ENCODE data around the gene SLC18A3.

Gene SLC18A3

DNA sequence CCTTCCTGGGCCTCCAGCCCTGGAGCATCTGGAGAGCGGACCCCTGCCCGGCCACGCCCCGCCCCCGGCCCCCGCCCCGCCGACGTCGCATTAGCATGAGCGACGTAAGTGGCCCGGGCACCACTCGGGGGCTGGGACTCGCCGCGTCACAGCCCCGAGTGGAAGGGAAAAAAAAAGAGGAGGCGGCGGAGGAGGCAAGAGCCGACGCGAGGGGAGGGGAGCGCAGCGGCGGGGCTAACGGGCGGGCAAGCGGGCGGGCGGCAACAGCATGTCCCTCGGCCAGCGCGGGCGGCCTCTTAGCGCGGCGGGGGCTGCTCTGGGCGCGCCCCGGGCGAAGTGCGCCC lies at the start of gene SLC18A3:
Gene SLC18A3 (plus strand): TSS at position 197 of the 344 bp plus-strand sequence. CDS start 431 bp downstream, outside the sequence.
- DNase-seq, result no peak

DNA sequence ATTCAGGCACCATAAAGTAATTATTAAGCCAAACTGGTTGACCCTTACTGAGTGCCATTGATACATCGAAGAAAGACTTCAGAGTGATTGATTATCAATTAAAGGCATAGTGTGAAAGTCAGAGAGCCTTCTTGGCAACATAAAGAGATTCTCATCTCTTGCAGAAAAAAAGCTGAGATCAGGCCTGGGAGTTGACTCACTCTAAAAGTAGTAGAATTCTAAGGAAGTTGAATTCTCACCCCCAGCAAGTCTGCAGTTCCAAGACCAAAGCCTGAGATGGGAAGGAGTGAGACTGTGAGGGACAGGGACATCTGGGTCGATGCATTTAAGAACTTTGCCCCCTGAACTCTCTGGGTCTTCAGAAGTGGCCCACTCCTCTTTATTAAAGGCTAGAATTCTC lies 49.6 kb upstream of the SLC18A3 start:
- DNase-seq, result no peak

DNA sequence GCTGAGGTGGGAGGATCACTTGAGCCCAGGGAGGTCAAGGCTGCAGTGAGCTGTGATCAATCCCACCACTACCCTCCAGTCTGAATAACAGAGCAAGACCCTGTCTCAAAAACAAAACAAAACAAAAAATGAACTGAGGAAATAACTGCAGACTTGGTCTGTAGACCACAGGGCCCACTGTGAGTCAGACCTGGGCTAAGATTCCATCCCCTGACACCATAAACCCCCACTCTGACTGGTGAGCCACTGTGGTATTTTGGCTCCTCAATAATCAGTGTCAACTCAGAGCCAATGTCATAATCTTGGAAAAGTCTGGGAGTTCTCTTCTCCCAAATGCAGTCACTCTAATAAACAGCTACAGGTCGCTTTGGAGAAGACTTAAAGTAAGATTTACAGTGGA lies 47.2 kb upstream of the SLC18A3 start:
- no peak for DNase-seq

DNA sequence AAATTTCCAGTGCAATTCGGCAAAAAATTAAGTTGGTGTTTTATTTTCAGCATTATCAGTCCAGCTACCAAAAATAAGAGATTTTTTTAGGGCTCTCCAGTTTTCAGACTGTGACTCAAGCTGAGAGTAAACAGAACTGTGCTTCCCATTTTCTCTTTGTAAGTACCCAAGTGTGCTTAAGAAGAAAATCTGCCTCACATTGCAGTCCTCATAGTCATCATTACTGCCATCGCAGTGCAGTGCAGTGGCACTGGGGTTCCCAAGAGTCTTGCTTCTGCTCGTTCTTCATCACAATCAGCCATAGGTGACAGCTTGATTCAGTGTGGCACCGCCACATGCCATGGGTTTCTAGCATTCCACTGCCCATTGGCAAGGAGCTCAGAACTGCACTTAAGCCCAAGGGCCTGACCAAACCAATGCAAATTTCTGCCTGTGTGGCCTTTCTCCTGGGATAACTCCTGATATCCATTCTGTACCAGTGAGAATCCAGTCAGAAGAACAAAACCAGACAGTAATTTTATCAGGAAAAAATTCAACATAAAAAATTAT lies 45.6 kb upstream of the SLC18A3 start:
- no peak for DNase-seq

DNA sequence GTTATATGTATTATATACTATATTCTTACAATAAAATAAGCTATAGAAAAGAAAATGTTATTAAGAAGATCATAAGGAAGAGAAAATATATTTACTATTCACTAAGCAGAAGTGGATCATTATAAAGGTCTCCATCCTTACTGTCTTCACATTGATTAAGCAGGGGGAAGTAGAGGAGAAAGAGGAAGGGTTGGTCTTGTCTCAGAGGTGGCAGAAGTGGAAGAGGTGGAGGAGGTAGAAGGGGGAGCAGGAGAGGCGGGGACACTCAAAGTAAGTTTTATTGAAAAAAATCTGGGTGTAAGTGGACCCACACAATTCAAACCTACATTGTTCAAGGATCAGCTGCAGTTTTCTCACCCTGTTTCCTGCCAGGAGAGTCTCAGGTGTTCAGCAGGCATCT lies 42.3 kb upstream of the SLC18A3 start:
- no peak for DNase-seq

DNA sequence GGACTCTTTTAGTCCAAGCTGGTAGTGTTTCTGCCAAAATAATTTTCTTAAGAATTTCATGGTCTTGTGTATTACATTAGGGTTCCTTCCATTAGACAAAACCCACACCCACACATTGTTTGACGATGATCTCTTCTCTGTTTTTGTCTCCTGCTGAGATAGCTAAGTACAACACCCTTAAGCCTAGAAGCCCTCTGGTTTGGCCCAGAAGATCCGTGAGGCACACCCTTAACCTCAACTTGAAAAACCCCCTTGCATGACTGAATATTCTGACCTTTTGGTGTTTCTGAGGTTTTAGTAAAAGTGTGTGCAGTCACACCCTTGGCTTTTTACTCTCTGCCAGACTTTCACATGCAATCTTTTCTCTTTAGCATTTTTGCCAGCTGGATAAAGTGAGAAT lies 41.9 kb upstream of the SLC18A3 start:
- DNase-seq, result no peak

DNA sequence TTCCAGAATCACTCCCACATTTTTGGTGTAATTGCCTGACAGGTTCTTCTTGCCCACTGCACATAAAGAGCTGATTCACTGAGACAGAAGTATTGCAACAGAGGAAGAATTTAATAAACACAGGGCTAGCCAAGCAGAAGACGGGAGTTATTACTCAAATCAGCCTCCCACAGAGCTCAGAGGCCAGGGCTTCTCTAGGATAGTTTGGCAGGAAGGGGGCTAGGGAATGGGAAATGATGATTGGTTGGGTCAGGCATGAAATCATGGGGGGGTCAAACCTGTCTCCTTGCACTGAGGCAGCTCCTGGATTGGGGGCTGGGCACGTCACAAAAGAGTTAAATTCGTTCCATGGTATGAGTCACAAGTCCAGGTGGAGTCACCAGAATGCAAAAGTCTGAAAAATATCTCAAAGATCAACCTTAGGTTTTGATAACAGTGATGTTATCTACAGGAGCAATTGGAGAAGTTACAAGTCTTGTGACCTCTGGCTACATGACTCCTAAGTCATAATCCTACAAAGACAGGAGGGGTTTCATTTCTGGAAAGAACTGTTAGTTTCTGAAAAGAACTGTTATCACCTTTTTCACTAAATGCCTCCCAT lies 41.0 kb upstream of the SLC18A3 start:
- DNase-seq, result no peak

DNA sequence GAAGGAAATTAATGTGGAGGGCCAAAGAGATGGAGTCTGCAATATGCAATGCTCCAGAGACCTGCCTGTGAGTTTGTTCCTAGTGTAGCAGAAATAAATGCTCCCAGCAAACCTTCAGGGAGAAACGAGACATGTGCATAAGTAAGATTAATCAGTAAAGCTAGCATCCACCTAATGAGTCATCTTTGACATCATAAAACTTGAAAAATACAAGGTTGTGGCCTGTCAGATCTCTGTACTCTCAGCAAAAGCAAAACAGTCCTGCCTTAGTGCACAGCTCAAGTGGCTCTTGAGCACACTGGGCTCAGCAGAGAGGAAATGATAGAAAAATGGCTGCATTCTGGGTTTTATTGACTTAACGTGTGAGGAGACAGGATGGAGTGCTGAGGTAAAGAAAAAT lies 38.7 kb upstream of the SLC18A3 start:
- no peak for DNase-seq

DNA sequence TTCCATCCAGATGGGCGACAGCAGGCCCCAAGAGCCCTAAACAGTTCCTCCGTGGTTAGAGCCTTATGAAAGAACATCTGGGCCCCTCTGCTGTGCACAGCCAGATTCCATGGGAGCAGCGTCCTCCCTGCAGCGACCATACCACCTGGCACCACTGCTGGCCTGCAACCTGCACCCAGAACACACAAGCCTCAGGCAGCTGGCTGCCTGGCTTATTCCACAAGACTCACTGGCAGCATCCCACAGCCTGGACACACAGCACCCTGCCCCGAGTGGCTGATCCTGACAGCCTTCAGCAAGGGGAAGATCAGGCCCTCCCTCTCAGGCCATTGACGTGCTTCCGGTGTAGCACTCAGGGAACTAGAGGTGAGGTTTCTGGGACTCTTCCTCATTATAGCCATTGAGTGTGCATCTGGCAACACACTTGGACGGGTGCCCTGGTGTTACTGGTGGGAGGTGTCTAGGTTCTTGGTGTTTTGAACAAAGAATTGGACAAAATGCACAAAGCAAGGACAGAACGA lies 37.5 kb upstream of the SLC18A3 start:
- peak; percentile 27 for DNase-seq

DNA sequence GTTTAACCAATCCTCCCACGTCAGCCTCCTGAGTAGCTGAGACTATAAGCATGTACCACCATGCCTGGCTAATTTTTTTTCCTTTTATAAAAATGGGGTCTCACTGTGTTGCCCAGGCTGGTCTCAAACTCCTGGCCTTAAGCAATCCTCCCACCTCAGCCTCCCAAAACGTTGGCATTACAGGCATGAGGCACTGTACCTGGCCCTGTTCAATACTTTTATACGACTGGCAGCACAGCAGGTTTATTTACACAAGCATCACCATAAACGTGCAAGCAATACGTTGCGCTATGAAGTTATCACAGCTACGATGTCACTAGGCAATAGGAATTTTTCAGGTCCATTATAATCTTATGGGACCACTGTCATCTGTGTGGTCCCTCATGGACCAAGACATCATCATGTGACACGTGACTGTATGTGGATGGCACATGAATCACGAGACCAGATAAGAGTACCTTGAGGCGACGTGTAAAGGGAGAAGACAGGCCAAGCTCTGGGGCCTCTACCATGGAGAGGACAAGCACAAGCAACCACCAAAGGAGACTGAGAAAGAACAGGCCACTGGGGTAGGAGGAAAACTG lies 34.5 kb upstream of the SLC18A3 start:
- DNase-seq, result no peak

DNA sequence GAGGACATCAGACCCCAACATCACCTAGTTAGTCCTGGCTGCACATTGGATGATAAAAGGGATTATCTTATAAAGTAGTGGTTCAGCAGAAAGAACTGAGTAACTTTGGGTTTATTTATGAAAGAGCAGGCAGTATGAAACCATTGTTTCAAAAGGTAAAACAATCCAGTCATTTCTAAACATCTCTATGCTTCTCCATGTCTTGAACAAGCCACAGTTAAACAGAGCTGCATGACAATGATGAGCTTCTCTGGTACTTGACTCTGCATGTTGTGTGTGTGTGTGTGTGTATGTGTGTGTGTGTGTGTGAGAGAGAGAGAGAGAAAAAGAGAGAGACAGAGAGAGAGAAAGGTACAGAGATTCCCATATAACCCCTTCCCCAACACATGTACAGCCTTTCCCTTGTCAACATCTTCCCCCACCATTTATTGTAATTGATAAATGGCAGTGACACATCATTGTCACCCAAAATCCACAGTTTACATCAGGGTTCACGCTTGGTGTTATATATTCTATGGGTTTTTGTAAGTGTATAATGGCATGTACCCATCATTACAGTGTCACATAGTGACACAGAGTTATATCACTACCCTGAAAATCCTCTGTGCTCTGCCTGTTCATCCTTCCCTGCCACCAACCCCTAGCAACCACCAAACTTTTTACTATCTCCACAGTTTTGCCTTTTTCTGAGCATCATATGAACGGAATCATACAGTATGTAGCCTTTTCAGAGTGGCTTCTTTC lies 32.8 kb upstream of the SLC18A3 start:
- no peak for DNase-seq

DNA sequence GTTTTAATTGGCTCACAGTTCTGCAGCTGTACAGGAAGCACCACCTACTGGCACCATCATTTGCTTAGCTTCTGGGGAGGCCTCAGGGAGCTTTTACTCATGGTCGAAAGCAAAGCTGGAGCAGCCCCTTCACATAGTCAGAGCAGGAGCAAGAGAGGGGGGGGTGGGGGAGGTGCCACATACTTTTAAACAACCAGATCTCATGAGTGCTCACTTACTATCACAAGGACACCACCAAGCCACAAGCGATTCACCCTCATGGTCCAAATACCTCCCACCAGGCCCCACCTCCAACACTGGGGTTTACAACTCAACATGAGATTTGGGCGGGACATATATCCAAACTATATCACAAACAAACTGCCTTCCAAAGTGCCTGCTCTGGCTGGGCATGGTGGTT lies 31.7 kb upstream of the SLC18A3 start:
- DNase-seq, result no peak

DNA sequence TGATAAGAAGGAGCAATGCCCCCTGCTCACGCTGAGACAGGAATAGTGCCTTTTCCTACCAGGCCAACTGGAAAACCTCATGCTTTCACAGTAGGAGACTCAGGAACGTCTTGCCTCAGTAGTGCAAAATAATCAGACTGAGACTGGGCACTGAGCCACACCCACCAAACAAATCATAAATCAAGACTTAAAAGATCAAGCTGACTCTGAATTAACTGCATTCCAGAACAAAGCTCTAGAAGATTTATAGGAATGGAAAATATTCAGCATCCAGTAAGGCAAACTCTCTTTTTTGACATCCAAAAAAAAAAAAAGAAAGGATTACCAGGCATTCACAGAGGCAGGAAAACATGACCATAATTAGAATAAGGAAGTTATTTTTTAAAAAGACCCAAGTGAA lies 30.5 kb upstream of the SLC18A3 start:
- no peak for DNase-seq

DNA sequence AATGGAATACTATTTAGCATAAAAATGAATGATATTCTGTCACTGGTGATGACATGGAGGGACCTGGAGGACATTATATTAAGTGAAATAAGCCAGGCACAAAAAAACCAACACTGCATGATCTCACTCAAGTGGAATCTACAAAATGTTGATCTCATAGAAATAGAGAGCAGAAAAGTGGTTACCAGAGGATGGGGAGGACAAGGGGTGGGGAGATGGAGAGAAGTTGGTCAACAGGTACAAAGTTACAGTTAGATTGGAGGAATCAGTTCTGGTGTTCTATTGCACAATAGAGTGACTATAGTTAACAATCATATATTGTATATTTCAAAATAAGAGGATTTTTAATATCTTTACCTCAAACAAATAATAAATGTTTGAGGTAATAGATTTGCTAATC lies 24.7 kb upstream of the SLC18A3 start:
- no peak for DNase-seq

DNA sequence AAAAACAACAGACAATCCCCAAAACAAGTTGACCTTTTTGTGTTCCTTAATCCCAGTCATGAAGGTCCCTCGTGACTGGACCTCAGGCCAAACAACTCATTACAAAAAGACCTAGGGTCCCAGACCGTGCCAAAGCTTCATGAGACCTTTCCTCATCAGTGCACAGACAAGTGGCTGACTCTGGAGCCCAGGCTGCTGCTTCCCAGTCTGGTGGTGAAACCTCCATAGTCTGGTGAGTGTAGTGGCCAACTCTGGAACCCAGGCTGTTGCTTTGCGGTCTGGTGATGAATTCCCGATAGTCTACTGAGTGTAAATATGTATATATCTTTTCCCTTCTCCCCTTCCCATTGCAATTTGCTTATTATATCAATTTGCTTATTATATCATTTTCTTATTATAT lies 22.1 kb upstream of the SLC18A3 start:
- DNase-seq, result no peak

DNA sequence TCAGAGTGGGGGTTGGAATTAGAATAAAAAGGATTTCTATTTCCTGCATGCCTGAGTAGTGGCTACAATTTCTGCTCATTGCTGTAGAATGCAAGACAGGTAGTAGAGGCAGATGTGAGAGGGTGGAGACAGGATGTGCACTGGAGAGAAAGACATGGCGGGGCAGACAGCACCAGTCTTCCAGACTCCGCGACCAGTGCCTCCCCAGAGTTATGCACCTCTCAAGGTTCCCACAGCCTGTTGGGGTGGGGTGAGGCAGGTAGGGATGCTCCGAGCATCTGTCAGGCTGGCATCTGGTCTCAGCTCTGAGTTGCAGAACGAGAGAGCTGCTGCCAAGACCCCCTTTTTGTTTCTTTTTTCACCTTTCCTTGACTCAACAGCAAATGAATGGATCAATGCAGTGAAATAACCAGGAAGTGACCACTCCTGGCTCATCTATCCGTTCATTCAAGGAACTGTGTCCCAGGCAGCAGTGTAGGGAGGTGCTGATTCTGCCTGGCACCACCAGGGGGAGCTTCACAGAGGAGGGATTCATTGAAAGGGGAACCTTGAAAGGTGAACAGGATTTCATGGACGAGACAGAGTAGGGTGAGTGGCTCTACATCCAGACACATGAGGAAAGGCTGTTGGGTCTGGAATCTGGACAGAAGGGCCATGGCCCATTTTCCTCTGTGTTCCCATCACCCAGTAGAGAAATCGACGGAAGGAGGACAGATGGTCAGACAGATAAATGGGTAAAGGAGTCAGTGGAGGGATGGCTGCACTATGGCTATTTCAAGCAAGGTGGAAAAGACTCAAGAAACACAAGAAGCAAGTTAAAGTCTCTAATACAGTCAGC lies 17.2 kb upstream of the SLC18A3 start:
- DNase-seq, result peak; percentile 61

DNA sequence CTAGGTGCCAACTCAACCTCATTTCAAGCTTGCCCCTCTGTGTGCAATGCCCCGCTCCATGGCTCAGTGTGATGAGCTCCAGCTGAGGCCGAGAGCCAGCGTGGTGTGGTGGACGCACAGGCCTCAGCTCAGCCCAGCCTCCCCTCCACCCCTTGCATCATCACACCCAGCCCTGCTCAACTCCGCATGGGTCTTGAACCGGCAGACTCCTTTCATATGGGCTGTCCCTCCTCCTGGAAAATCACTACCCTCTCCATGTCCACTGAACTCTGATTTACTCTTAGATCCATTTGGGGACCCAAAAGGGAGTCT lies 16.6 kb upstream of the SLC18A3 start:
- DNase-seq, result no peak

DNA sequence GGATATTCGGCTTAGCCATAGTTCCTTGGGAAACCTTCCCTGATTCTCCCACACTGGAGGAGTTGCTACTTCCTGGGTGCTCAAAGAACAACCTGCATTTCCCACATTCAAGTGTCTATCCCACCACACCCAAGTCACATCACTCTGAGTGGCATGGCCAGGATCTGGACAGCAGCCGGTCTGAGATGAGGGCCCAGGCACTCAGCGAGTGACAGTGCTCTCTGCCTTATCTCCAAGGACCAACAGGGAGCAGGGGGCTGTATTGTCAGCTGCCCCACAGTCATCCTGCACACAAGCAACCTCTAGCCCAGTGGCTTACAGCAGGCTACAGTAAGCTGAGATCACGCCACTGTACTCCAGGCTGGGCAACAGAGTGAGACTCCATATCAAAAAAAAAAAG lies 16.1 kb upstream of the SLC18A3 start:
- DNase-seq, result no peak

DNA sequence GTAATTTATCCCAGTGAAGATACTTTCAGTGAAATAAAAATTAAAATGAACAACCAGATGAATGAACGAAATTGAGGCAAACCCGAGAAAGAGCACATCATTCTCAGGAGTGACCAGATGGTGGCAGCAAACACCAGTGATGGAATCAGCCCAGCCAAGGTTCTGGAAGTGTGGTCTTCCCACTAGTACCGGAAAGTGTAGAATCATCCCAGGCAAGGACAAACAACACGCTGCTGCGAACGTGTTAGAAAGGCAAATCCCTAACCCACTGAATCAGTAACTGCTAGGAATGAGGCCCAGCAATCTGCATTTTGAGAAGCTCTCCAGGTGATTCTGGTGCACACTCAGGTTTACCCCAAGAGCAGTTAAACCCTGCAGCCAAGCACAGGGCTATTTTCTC lies 15.5 kb upstream of the SLC18A3 start:
- peak; percentile 17 for DNase-seq

DNA sequence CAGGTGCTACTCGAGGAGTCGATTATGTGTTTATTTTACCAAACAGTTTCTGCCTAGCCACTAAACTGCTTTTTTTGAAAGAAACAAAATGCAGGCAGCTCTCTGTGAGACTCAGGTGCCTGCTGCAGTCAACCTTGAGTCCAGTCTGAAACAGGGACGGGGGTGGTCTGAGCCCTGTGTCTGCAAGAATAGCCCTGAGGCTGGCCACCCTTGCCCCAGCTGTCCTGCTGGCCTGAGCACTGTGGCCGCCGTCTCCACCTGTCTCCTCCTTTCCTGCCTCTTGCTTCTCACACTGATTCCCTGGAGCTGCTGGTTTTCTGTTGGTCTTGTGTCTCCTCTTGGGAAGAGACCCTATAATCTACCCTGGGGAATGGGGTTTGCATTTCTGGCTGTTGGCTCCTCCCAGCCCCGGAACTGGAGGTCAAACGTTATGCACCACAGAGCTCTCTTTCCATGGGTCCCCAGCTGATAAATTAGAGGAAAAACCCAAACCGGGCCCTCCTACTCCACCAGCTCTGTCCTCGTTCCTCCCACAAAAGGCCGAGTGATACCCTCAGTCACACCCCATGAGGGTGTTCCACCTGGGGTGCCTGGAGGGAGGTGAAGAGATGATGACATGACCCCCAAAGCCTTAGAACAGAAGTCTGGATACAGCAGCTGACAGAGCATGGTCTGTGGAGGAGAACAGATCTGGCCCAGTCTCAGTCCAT lies 15.0 kb upstream of the SLC18A3 start:
- DNase-seq, result no peak

DNA sequence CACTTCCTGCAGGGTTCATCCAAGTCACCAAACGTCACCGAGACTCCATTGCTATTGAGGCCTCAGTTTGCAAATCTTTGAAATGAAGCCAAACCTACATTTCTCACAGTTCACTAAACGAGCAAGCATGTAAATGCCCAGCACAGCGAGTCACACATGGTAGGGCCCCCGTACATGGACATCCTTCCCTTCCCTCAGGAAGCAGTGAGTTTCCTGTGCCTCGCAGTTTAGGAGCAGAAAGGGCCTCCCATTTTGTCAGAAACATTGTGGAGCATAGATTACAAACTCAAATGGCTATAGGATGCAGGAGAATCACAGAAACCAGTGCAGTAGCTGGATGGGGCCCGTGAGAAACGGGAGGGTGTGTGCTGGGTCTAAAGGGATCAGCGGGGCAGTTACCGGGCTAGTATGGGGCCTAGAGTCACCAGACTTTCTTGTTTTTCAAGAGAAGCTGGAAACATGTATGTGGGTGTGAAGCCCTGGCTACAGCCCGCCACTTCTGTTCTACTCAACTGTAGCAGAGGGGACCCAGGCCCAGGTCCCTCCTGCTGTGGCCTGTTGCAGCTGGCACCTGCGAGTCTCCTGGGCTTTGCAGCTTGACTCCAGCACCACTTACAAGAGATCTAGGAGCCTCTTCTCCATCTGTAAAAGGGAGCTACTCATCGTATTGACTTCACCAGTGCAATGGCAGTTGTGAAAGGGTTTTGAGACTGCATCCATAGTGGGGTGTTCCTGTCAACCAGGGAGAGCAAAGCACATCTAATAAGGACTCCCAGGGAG lies 14.2 kb upstream of the SLC18A3 start:
- no peak for DNase-seq

DNA sequence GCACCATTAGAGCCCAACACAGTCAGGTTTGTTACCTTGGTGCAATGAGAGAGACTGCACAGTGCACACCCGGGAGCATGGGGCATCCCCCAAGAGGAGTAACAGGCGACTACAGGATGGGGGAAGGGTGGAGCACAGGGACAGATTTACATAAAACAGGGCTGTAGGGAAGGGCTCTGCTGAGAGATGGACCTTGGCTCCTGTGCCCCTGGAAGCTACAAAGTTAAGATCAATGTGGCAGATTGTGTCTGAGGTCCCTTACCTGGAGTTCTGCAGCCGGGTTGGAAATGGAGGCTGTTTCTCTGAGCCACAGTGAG lies 13.7 kb upstream of the SLC18A3 start:
- no peak for DNase-seq
